ENCODE results near the gene CCDC136. TPM values are rescaled to one million over a fixed set of nuclear protein-coding genes. Genes with fewer than 3 reads are reported as not detected.

CCDC136 gene
- total RNA-seq, 2 experiments from 2014 or later: 11.7 to 33.5 TPM

Small RNA genes within 50 kb of the gene (small RNA-seq; reads per million reads assigned to genes)
- not detected for gene RN7SL81P

Other genes with a start within 250 kb of the CCDC136 start
- gene GARIN1A, start 119.7 kb upstream of the CCDC136 start, total RNA-seq (2014; rRNA removed; shearing (Covaris generic)): 0.06 and 0.10 TPM in 2 replicates
- gene GARIN1A, start 119.7 kb upstream of the CCDC136 start, total RNA-seq (2022): 0.29 and 0.33 TPM in 2 replicates
- gene CALU, start 52.6 kb upstream of the CCDC136 start, total RNA-seq (2014; rRNA removed; shearing (Covaris generic)): 45.6 and 61.3 TPM in 2 replicates
- 52.8 and 57.7 TPM in 2 replicates for gene CALU, start 52.6 kb upstream of the CCDC136 start, total RNA-seq (2022)
- not detected in 2 replicates for gene OPN1SW, start 16.2 kb upstream of the CCDC136 start, total RNA-seq (2014; rRNA removed; shearing (Covaris generic))
- not detected in 2 replicates for gene OPN1SW, start 16.2 kb upstream of the CCDC136 start, total RNA-seq (2022)
- gene FLNC, start 38.4 kb downstream of the CCDC136 start, total RNA-seq (2014; rRNA removed; shearing (Covaris generic)): 0.03 and 0.05 TPM in 2 replicates
- gene FLNC, start 38.4 kb downstream of the CCDC136 start, total RNA-seq (2022): 0.06 TPM in 2 replicates
- 84.9 and 108 TPM in 2 replicates for gene ATP6V1F, start 70.9 kb downstream of the CCDC136 start, total RNA-seq (2014; rRNA removed; shearing (Covaris generic))
- gene ATP6V1F, start 70.9 kb downstream of the CCDC136 start, total RNA-seq (2022): 149 and 155 TPM in 2 replicates
- 0.90 and 2.3 TPM in 2 replicates for gene KCP, start 118.7 kb downstream of the CCDC136 start, total RNA-seq (2014; rRNA removed; shearing (Covaris generic))
- gene KCP, start 118.7 kb downstream of the CCDC136 start, total RNA-seq (2022): 1.4 TPM in 2 replicates
- gene IRF5, start 146.0 kb downstream of the CCDC136 start, total RNA-seq (2014; rRNA removed; shearing (Covaris generic)): 3.9 and 8.2 TPM in 2 replicates
- 15.8 and 21.9 TPM in 2 replicates for gene IRF5, start 146.0 kb downstream of the CCDC136 start, total RNA-seq (2022)

Measured in OCI-LY7 (cell line).